ENCODE results near the gene SLC15A5. TPM values are rescaled to one million over a fixed set of nuclear protein-coding genes. Genes with fewer than 3 reads are reported as not detected.
A peak's percentile ranks its signal among the peaks of the same experiment; 100 is the strongest.

The SLC15A5 gene
- polyA plus RNA-seq, 1 experiment, result not detected

- no peak for TF ChIP-seq CTCF (IDR thresholded peaks at IDR 0.05; ENCODE audit: insufficient read depth, low read depth, low read length)
- no peak overlapping the region for H3K4me3 ChIP-seq (ENCODE audit: low read depth, low read length)
- DNase-seq (ENCODE audit: low read depth), result peak; percentile 0
- H3K36me3 ChIP-seq (ENCODE audit: control insufficient read depth, insufficient read depth, low read length), result no peaks in the 10 kb centered on the region
- H3K27me3 ChIP-seq (ENCODE audit: control insufficient read depth, insufficient read depth, low read length), result no peaks in the 10 kb centered on the region
- POLR2A ChIA-PET, result no interaction called here
- CTCF ChIA-PET, result interaction anchor here (0.6 kb wide), 1 partner anchor 10 kb away, joined by 3 read pairs; no protein-coding TSS in a partner anchor
Measured at GRCh38 chr12:16238661-16239060, 38.8 kb downstream of the SLC15A5 start.

- Histone ChIP-seq H3K36me3 (ENCODE audit: control insufficient read depth, insufficient read depth, low read length) (no peaks in the 10 kb centered on the region), H3K4me3 (ENCODE audit: low read depth, low read length) (no peak overlapping the region), H3K27me3 (ENCODE audit: control insufficient read depth, insufficient read depth, low read length) (no peaks in the 10 kb centered on the region)
- no peak for DNase-seq (ENCODE audit: low read depth)
- CTCF ChIA-PET, result interaction anchor here (0.5 kb wide), 1 partner anchor 1912 kb away, joined by 3 read pairs; no protein-coding TSS in a partner anchor
- TF ChIP-seq CTCF (IDR thresholded peaks at IDR 0.05; ENCODE audit: insufficient read depth, low read depth, low read length), result no peak
- POLR2A ChIA-PET, result no interaction called here
Measured at GRCh38 chr12:16229676-16230075, 47.8 kb downstream of the SLC15A5 start.

- no peaks in the 10 kb centered on the region for H3K27me3 ChIP-seq (ENCODE audit: control insufficient read depth, insufficient read depth, low read length)
- no peak overlapping the region for H3K4me3 ChIP-seq (ENCODE audit: low read depth, low read length)
- ChIA-PET POLR2A (no interaction called here), CTCF (no interaction called here)
- no peak for DNase-seq (ENCODE audit: low read depth)
- H3K36me3 ChIP-seq (ENCODE audit: control insufficient read depth, insufficient read depth, low read length), result no peaks in the 10 kb centered on the region
- TF ChIP-seq CTCF (IDR thresholded peaks at IDR 0.05; ENCODE audit: insufficient read depth, low read depth, low read length), result no peak
Measured at GRCh38 chr12:16228067-16228466, 49.4 kb downstream of the SLC15A5 start.

- Histone ChIP-seq H3K4me3 (ENCODE audit: low read depth, low read length) (no peak overlapping the region), H3K27me3 (ENCODE audit: control insufficient read depth, insufficient read depth, low read length) (no peaks in the 10 kb centered on the region), H3K36me3 (ENCODE audit: control insufficient read depth, insufficient read depth, low read length) (no peaks in the 10 kb centered on the region)
- ChIA-PET CTCF (no interaction called here), POLR2A (no interaction called here)
- no peak for TF ChIP-seq CTCF (IDR thresholded peaks at IDR 0.05; ENCODE audit: insufficient read depth, low read depth, low read length)
- no peak for DNase-seq (ENCODE audit: low read depth)
Measured at GRCh38 chr12:16225692-16226091, 51.8 kb downstream of the SLC15A5 start.

GRCh38 chr12:16224196-16224595, 53.3 kb downstream of the SLC15A5 start:
- no peak for TF ChIP-seq CTCF (IDR thresholded peaks at IDR 0.05; ENCODE audit: insufficient read depth, low read depth, low read length)
- Histone ChIP-seq H3K27me3 (ENCODE audit: control insufficient read depth, insufficient read depth, low read length) (no peaks in the 10 kb centered on the region), H3K4me3 (ENCODE audit: low read depth, low read length) (no peak overlapping the region), H3K36me3 (ENCODE audit: control insufficient read depth, insufficient read depth, low read length) (no peaks in the 10 kb centered on the region)
- DNase-seq (ENCODE audit: low read depth), result no peak
- CTCF ChIA-PET, result no interaction called here
- POLR2A ChIA-PET, result no interaction called here
